K562 (cell line): ENCODE measurements around the gene ACP5. TPM values are rescaled to one million over a fixed set of nuclear protein-coding genes. Genes with fewer than 3 reads are reported as not detected.

Experiments used
- ASH1L ChIP-seq: fragments of 450-650 bp; IDR thresholded peaks from 2 replicates; pipeline ENCODE4 v1.6.1; 2018; ENCODE audit warnings: borderline replicate concordance, mild to moderate bottlenecking, low read depth; ENCODE audit not compliant: partially characterized antibody
- ERF ChIP-seq: fragments of 450-650 bp; formaldehyde crosslinking; IDR thresholded peaks from 2 replicates; pipeline ENCODE4 v1.4.0; 2020; ENCODE audit warnings: mild to moderate bottlenecking, mixed read lengths
- EWSR1 ChIP-seq: fragments of 450-650 bp; IDR thresholded peaks from 2 replicates; pipeline ENCODE4 v1.6.1; 2018; ENCODE audit warnings: borderline replicate concordance, mild to moderate bottlenecking, low read depth, moderate library complexity; ENCODE audit not compliant: partially characterized antibody
- HDAC3 ChIP-seq: fragments of 450-650 bp; IDR thresholded peaks from 2 replicates; pipeline ENCODE4 v1.6.1; 2018; ENCODE audit warnings: borderline replicate concordance, mild to moderate bottlenecking, moderate library complexity; ENCODE audit not compliant: partially characterized antibody
- MCM5 ChIP-seq: fragments of 450-650 bp; IDR thresholded peaks from 2 replicates; pipeline ENCODE4 v1.6.1; 2016; ENCODE audit warnings: low read depth
- NCOA4 ChIP-seq: fragments of 450-650 bp; IDR thresholded peaks from 2 replicates; pipeline ENCODE4 v1.6.1; 2018; ENCODE audit warnings: mild to moderate bottlenecking; ENCODE audit not compliant: partially characterized antibody
- NR3C1 ChIP-seq: sonication (generic); formaldehyde crosslinking; IDR thresholded peaks from 2 replicates; pipeline ENCODE4 v1.8.1; 2022; ENCODE audit warnings: missing genetic modification reagents
- POU5F1 ChIP-seq: fragments of 150-350 bp; IDR thresholded peaks from 2 replicates; pipeline ENCODE4 v1.6.1; 2014; ENCODE audit warnings: borderline replicate concordance, low read length, low read depth, mild to moderate bottlenecking; ENCODE audit not compliant: partially characterized antibody
- RBM25 ChIP-seq: fragments of 200-400 bp; formaldehyde crosslinking; IDR thresholded peaks from 2 replicates; pipeline ENCODE4 v1.6.1; 2018; ENCODE audit warnings: low read length, low read depth, moderate library complexity; ENCODE audit not compliant: severe bottlenecking
- SRSF3 ChIP-seq: fragments of 200-400 bp; formaldehyde crosslinking; IDR thresholded peaks from 2 replicates; pipeline ENCODE4 v1.6.1; 2016; ENCODE audit warnings: mild to moderate bottlenecking, low read length, moderate library complexity; ENCODE audit not compliant: insufficient read depth
- TFAM ChIP-seq: fragments of 250-450 bp; sonication (Bioruptor Pico); conservative IDR thresholded peaks from 2 replicates; pipeline ENCODE4 v1.5.0; 2021; ENCODE audit warnings: mild to moderate bottlenecking, moderate library complexity
- TGIF2 ChIP-seq: sonication (generic); formaldehyde crosslinking; IDR thresholded peaks from 2 replicates; pipeline ENCODE4 v1.8.1; 2022; ENCODE audit warnings: mild to moderate bottlenecking, missing genetic modification reagents, moderate library complexity
- TRIM28 ChIP-seq: fragments of 450-650 bp; IDR thresholded peaks from 2 replicates; pipeline ENCODE4 v1.6.1; 2017
- XRCC5 ChIP-seq: fragments of 200-400 bp; formaldehyde crosslinking; IDR thresholded peaks from 2 replicates; pipeline ENCODE4 v1.6.1; 2017; ENCODE audit warnings: low read depth, mild to moderate bottlenecking, low read length
- ZBTB17 ChIP-seq: fragments of 450-650 bp; formaldehyde crosslinking; IDR thresholded peaks from 2 replicates; pipeline ENCODE4 v1.4.0; 2020; ENCODE audit warnings: mild to moderate bottlenecking
- ZEB2 ChIP-seq: fragments of 450-650 bp; IDR thresholded peaks from 2 replicates; pipeline ENCODE4 v1.6.1; 2016
- ZFP30 ChIP-seq: fragments of 250-450 bp; sonication (Bioruptor Pico); IDR thresholded peaks from 2 replicates; pipeline ENCODE4 v1.8.0; 2022; ENCODE audit warnings: moderate library complexity, mild to moderate bottlenecking, inconsistent platforms, borderline replicate concordance
- ZNF232 ChIP-seq: sonication (generic); formaldehyde crosslinking; IDR thresholded peaks from 2 replicates; pipeline ENCODE4 v1.8.0; 2022; ENCODE audit warnings: mild to moderate bottlenecking, missing genetic modification reagents
- ZNF253 ChIP-seq: fragments of 250-450 bp; sonication (Bioruptor Pico); conservative IDR thresholded peaks from 2 replicates; pipeline ENCODE4 v1.6.1; 2021; ENCODE audit warnings: mild to moderate bottlenecking
- ZNF668 ChIP-seq: fragments of 250-450 bp; sonication (Bioruptor Pico); IDR thresholded peaks from 2 replicates; pipeline ENCODE4 v1.8.0; 2022; ENCODE audit warnings: mild to moderate bottlenecking, inconsistent platforms
- ZNF77 ChIP-seq: fragments of 250-450 bp; sonication (Bioruptor Pico); IDR thresholded peaks from 2 replicates; pipeline ENCODE4 v1.5.0; 2020
- ZNF785 ChIP-seq: fragments of 250-450 bp; sonication (Bioruptor Pico); IDR thresholded peaks from 2 replicates; pipeline ENCODE4 v1.4.0; 2020; ENCODE audit warnings: mild to moderate bottlenecking
- polyA plus RNA-seq, 8 experiments: library from polyadenylated mRNA; depleted of rRNA in 4 of 8; stranded (reverse) in 5 of 8; unstranded in 3 of 8; fragments of >200 nt; fragmentation: Nextera tagmentation in 2 of 8; fragmentation: Illumina TruSeq in 1 of 8; extraction: Ambion mirVana in 2 of 8; extraction: Trizol in 1 of 8; gene quantifications; 2 replicates each; pipeline versions ENCODE4 v1.2.1 to v1.2.3, GENCODE V29; 2011 to 2014; ENCODE audit warnings: inconsistent platforms in 1 of 8, missing spikeins in 1 of 8
- total RNA-seq, 7 experiments: library from RNA; depleted of rRNA in 6 of 7; stranded (reverse); fragments of >200 nt in 6 of 7; fragmentation: Illumina TruSeq in 2 of 7; extraction: Trizol in 2 of 7; gene quantifications; 2 replicates each; pipeline versions ENCODE4 v1.2.1 to v1.2.3, GENCODE V29; 2011 to 2021; ENCODE audit warnings: low replicate concordance in 1 of 7
- TF ChIP-seq, protein P1 (sequence below), 2 experiments: IDR thresholded peaks; 2 replicates each; pipeline ENCODE4 v1.6.1; 2012; ENCODE audit warnings: improper control_type of control experiment in 2 of 2, low read depth in 2 of 2, low read length in 2 of 2, borderline replicate concordance in 1 of 2
- TF ChIP-seq, protein P2 (sequence below), 2 experiments: fragments of 200-800 bp in 1 of 2; sonication (Bioruptor generic) in 1 of 2; sonication (generic) in 1 of 2; formaldehyde crosslinking in 1 of 2; IDR thresholded peaks in 1 of 2; conservative IDR thresholded peaks in 1 of 2; 2 replicates each; pipeline versions ENCODE4 v1.5.0 to v1.6.1; 2016 to 2020; ENCODE audit warnings: missing compliant biosample characterization in 1 of 2, missing genetic modification characterization in 1 of 2, missing genetic modification reagents in 1 of 2
- TF ChIP-seq, protein P3 (sequence below): fragments of 450-650 bp; IDR thresholded peaks from 2 replicates; pipeline ENCODE4 v1.6.1; 2016

ACP5 gene
- total and polyA plus RNA-seq, 9 of the 15 experiments (the other 6 are each of a cell fraction or from before 2014, with no cell fraction given) = 0.06 to 1.1 (median 0.31) TPM; not detected in 1

DNA sequence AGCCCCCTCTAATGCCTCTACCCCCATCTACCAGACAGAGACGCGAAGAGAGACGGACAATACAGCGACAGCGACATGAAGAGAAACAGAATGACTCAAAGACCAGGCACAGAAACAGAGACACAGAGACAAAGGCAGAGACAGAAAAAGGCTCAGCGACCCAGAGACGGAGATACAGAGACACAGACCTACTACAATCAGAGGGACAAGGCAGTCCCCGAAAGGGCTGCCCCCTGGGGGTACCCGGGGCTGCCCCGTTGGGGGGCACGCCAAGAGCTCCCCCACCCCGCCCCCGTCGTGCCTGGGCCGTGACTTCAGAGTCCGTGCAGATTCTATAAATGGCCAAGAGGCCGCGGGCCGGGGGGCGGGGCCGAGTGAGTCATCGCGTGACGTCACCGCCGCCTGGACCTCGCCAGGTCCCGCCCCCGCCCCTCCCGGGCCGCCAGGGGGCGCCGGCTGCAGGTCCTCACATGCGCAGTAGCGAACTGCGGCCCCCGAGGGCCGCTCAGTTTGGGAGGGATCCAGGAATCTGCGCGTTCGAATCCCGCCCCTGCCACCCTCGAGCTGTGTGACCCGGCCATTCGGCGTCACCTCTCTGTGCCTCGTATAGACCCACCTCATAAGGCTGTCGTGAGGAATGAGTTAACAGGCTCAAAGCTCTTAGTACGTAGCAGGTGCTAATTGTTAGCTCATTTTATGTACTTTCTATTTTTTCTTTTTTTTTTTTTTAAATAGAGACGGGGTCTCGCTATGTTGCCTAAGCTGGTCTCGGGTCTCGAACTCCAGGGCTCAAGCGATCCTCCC is 41.5 kb downstream of the ACP5 start (continued):
- TF ChIP-seq TGIF2 (no peak), ZNF785 (CRISPR knock-in tag) (no peak), ASH1L (no peak), MCM5 (no peak), EWSR1 (no peak), HDAC3 (no peak), POU5F1 (no peak), SRSF3 (no peak), NR3C1 (CRISPR knock-in tag) (no peak), ZNF77 (CRISPR knock-in tag) (no peak), ZBTB17 (CRISPR knock-in tag) (0 out of 2 replicates have a peak, but pooled peaks have one; percentile 50), NCOA4 (no peak), ZNF668 (CRISPR knock-in tag) (no peak), ZFP30 (CRISPR knock-in tag) (no peak), TRIM28 (no peak), RBM25 (peak; percentile 81), ERF (CRISPR knock-in tag) (0 out of 2 replicates have a peak, but pooled peaks have one; percentile 74), ZNF232 (CRISPR knock-in tag) (no peak), XRCC5 (peak; percentile 84; the same call in 1 of the 2 replicates), ZNF253 (CRISPR knock-in tag) (no peak), ZEB2 (no peak), TFAM (no peak)
- TF ChIP-seq, protein P1, sequence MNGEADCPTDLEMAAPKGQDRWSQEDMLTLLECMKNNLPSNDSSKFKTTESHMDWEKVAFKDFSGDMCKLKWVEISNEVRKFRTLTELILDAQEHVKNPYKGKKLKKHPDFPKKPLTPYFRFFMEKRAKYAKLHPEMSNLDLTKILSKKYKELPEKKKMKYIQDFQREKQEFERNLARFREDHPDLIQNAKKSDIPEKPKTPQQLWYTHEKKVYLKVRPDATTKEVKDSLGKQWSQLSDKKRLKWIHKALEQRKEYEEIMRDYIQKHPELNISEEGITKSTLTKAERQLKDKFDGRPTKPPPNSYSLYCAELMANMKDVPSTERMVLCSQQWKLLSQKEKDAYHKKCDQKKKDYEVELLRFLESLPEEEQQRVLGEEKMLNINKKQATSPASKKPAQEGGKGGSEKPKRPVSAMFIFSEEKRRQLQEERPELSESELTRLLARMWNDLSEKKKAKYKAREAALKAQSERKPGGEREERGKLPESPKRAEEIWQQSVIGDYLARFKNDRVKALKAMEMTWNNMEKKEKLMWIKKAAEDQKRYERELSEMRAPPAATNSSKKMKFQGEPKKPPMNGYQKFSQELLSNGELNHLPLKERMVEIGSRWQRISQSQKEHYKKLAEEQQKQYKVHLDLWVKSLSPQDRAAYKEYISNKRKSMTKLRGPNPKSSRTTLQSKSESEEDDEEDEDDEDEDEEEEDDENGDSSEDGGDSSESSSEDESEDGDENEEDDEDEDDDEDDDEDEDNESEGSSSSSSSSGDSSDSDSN (IDR thresholded peaks at IDR 0.05; ENCODE audit: borderline replicate concordance in 1 of 2, low read depth in 2 of 2, low read length in 2 of 2) = no peak
- TF ChIP-seq, protein P2, sequence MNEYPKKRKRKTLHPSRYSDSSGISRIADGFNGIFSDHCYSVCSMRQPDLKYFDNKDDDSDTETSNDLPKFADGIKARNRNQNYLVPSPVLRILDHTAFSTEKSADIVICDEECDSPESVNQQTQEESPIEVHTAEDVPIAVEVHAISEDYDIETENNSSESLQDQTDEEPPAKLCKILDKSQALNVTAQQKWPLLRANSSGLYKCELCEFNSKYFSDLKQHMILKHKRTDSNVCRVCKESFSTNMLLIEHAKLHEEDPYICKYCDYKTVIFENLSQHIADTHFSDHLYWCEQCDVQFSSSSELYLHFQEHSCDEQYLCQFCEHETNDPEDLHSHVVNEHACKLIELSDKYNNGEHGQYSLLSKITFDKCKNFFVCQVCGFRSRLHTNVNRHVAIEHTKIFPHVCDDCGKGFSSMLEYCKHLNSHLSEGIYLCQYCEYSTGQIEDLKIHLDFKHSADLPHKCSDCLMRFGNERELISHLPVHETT (CRISPR knock-in tag; conservative IDR thresholded peaks at IDR 0.05 in 1 of 2, IDR thresholded peaks at IDR 0.05 in 1 of 2) = no peak
- TF ChIP-seq, protein P3, sequence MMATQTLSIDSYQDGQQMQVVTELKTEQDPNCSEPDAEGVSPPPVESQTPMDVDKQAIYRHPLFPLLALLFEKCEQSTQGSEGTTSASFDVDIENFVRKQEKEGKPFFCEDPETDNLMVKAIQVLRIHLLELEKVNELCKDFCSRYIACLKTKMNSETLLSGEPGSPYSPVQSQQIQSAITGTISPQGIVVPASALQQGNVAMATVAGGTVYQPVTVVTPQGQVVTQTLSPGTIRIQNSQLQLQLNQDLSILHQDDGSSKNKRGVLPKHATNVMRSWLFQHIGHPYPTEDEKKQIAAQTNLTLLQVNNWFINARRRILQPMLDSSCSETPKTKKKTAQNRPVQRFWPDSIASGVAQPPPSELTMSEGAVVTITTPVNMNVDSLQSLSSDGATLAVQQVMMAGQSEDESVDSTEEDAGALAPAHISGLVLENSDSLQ = peak; percentile 46; the same call in 1 of the 2 replicates
